Measurements from ENCODE around the gene BCAR3. TPM values are rescaled to one million over a fixed set of nuclear protein-coding genes. Genes with fewer than 3 reads are reported as not detected.

The BCAR3 gene
- total RNA-seq, 4 donors from 2014 or later = 20.2 to 47.2 (median 32.3) TPM

- H3K27ac ChIP-seq (replicated peaks in 1 of 4) = no peak overlapping the region
- peaks cover 76 to 90% (median 82%) of the 10 kb centered on the region in 4 donors for H3K4me1 ChIP-seq
- intact Hi-C loops (cut with DNase I) = no loop called here
- DNase-seq (ENCODE audit: extremely low spot score) = no peak
- no peak overlapping the region for H3K4me3 ChIP-seq
- 98% methylated on average over 5 of the region's 5 CpGs for WGBS
- H3K36me3 ChIP-seq = peaks cover 0 to 10% (median 3%) of the 10 kb centered on the region in 4 donors
- no peaks in the 10 kb centered on the region for H3K9me3 ChIP-seq
- H3K27me3 ChIP-seq = no peaks in the 10 kb centered on the region
- TF ChIP-seq CTCF (IDR thresholded peaks at IDR 0.05) (no peak), POLR2AphosphoS5 (IDR thresholded peaks at IDR 0.05) (no peak), EP300 (IDR thresholded peaks at IDR 0.05) (no peak), POLR2A (IDR thresholded peaks at IDR 0.05; ENCODE audit: low read depth) (no peak)
These were observed 13.5 kb downstream of the BCAR3 start for GRCh38 chr1:93668121-93668520.

DNA sequence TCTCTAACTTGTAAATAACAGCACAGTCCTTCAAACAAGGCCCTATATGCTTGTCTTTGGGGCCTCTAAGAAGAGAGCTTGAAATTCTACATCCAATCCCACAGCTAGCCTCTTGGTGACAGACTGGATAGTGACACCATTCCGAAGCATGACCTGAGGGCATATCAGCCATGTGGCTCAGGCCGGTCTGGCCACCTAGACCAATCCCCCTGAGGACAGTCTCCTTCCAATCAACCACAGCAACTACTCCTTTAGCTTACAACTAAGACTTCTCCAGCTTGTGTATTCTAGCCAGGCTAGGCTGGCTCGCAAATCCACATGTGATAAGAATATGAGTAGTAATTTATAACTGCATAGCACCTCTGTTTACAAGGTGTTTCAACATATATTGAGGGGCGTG is 14.0 kb downstream of the BCAR3 start:
- H3K27me3 ChIP-seq = no peaks in the 10 kb centered on the region
- H3K27ac ChIP-seq (replicated peaks in 1 of 4) = no peak overlapping the region
- peaks cover 0 to 10% (median 3%) of the 10 kb centered on the region in 4 donors for H3K36me3 ChIP-seq
- H3K4me1 ChIP-seq = peaks cover 76 to 90% (median 82%) of the 10 kb centered on the region in 4 donors
- H3K9me3 ChIP-seq = no peaks in the 10 kb centered on the region
- DNase-seq (ENCODE audit: extremely low spot score) = no peak
- TF ChIP-seq POLR2A (IDR thresholded peaks at IDR 0.05; ENCODE audit: low read depth) (no peak), EP300 (IDR thresholded peaks at IDR 0.05) (no peak), POLR2AphosphoS5 (IDR thresholded peaks at IDR 0.05) (no peak), CTCF (IDR thresholded peaks at IDR 0.05) (no peak)
- H3K4me3 ChIP-seq = no peak overlapping the region
- WGBS = 90% methylated on average over 3 of the region's 4 CpGs
- intact Hi-C loops (cut with DNase I) = no loop called here

GRCh38 chr1:93666613-93667384 is 14.8 kb downstream of the BCAR3 start:
- Histone ChIP-seq H3K4me3 (no peak overlapping the region), H3K4me1 (peaks cover 76 to 90% (median 82%) of the 10 kb centered on the region in 4 donors), H3K36me3 (peaks cover 0 to 10% (median 3%) of the 10 kb centered on the region in 4 donors), H3K27ac (replicated peaks in 1 of 4) (no peak overlapping the region), H3K27me3 (no peaks in the 10 kb centered on the region), H3K9me3 (no peaks in the 10 kb centered on the region)
- intact Hi-C loops (cut with DNase I) = no loop called here
- TF ChIP-seq POLR2A (IDR thresholded peaks at IDR 0.05; ENCODE audit: low read depth) (no peak), POLR2AphosphoS5 (IDR thresholded peaks at IDR 0.05) (no peak), CTCF (IDR thresholded peaks at IDR 0.05) (no peak), EP300 (IDR thresholded peaks at IDR 0.05) (no peak)
- no peak for DNase-seq (ENCODE audit: extremely low spot score)
- 91% methylated on average over 14 of the region's 14 CpGs for WGBS

- Histone ChIP-seq H3K4me1 (peaks cover 71 to 90% (median 80%) of the 10 kb centered on the region in 4 donors), H3K36me3 (peaks cover 0 to 10% (median 3%) of the 10 kb centered on the region in 4 donors), H3K27ac (replicated peaks in 1 of 4) (peak overlapping the region; percentile 36 to 71 (median 69)), H3K4me3 (no peak overlapping the region), H3K9me3 (no peaks in the 10 kb centered on the region), H3K27me3 (no peaks in the 10 kb centered on the region)
- intact Hi-C loops (cut with DNase I) = no loop called here
- 73% methylated on average over 3 of the region's 3 CpGs for WGBS
- no peak for DNase-seq (ENCODE audit: extremely low spot score)
- TF ChIP-seq POLR2A (IDR thresholded peaks at IDR 0.05; ENCODE audit: low read depth) (no peak), CTCF (IDR thresholded peaks at IDR 0.05) (no peak), POLR2AphosphoS5 (IDR thresholded peaks at IDR 0.05) (no peak), EP300 (IDR thresholded peaks at IDR 0.05) (no peak)
These were observed 16.6 kb downstream of the BCAR3 start for GRCh38 chr1:93665015-93665414.

Measured in esophagus muscularis mucosa (tissue), 4 donors.